ENCODE measurements around the gene UBXN4.

The UBXN4 gene

DNA sequence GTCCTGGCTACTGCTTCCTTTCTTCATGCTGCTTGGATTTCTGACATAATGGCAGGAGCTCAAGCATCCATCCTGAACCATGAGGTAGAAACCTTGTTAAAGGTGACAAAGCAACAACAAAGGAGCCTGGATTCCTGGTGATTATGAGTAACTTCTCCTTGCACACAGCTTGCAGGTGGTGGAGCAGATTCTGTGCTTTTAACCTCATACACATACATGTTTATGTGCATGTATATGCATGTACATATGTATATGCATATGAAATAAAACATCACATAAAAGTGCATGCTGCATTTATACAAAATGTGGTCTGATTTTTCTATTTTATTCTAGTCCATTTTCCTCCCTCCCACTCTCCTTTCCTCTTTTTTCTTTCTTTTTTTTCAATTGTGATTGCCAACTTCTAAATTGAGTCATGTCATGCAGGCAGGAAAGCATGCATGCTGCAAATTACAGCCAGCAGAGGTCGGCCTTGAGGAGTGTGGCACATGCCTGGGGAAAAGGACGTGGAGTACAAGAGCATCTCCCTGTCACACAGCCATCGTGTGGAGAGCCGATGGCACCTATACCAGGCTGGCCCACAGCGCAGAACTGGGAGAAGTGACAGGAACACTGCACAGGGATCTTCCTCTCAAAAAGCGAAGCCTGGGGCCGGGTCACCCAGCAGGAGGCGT lies 77.4 kb downstream of the UBXN4 start:
- no peak overlapping the region for H3K4me3 ChIP-seq (ENCODE audit: low read length)
- DNase-seq (ENCODE audit: low read depth) = peak; percentile 44
- TF ChIP-seq, protein P1, sequence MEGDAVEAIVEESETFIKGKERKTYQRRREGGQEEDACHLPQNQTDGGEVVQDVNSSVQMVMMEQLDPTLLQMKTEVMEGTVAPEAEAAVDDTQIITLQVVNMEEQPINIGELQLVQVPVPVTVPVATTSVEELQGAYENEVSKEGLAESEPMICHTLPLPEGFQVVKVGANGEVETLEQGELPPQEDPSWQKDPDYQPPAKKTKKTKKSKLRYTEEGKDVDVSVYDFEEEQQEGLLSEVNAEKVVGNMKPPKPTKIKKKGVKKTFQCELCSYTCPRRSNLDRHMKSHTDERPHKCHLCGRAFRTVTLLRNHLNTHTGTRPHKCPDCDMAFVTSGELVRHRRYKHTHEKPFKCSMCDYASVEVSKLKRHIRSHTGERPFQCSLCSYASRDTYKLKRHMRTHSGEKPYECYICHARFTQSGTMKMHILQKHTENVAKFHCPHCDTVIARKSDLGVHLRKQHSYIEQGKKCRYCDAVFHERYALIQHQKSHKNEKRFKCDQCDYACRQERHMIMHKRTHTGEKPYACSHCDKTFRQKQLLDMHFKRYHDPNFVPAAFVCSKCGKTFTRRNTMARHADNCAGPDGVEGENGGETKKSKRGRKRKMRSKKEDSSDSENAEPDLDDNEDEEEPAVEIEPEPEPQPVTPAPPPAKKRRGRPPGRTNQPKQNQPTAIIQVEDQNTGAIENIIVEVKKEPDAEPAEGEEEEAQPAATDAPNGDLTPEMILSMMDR (conservative IDR thresholded peaks at IDR 0.05; ENCODE audit: low read length) = peak; percentile 59

DNA sequence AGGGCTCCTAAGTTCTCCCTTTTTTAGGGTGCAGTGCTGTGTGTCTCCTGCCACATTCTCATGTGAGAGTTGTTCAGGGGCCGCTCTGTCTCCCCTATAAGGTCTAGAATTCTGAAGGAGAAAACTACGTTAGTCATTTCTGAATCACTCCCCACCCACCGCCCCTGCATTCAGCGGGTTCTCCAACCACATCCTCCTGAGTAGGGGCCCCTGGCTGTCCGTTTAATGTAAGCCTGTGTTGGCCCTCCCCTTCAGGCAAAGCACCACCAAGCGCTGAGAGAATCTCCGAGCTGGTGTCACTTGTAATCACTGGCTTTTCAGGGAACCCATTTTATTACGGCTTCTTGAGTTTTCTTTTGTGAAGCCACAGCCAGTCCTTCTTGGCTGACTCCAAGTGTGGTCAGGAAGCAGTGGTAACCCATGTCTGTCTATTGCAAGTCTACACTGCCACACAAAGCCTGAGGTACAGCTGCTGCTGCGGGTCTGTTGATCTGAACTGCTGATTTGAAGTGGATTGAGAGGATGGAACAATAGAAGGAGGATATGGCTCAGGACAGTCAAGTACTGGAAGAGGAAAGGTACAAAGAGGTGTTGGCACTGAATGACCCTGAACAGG lies 78.5 kb downstream of the UBXN4 start:
- TF ChIP-seq, protein P1 (conservative IDR thresholded peaks at IDR 0.05; ENCODE audit: low read length) = no peak
- no peak for DNase-seq (ENCODE audit: low read depth)
- H3K4me3 ChIP-seq (ENCODE audit: low read length) = no peak overlapping the region

DNA sequence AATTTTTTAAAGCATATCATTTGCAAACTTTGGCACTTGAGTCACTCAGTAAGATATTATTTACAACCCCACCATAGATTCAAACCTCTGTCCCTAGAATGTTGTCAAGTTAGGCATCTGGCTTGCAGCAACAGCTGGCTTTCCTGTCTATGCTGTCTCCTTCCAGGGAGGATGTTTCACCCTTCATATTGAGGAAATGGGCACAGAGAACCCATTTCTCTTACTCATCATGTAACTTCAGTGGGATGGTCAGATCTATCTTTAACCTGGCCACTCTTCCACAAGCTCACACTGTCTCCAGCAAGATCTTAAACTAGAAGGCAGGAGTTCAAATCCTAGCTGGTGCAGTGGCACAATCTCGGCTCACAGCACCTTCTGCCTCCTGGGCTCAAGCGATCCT lies 79.5 kb downstream of the UBXN4 start:
- no peak overlapping the region for H3K4me3 ChIP-seq (ENCODE audit: low read length)
- TF ChIP-seq, protein P1 (conservative IDR thresholded peaks at IDR 0.05; ENCODE audit: low read length) = no peak
- no peak for DNase-seq (ENCODE audit: low read depth)

DNA sequence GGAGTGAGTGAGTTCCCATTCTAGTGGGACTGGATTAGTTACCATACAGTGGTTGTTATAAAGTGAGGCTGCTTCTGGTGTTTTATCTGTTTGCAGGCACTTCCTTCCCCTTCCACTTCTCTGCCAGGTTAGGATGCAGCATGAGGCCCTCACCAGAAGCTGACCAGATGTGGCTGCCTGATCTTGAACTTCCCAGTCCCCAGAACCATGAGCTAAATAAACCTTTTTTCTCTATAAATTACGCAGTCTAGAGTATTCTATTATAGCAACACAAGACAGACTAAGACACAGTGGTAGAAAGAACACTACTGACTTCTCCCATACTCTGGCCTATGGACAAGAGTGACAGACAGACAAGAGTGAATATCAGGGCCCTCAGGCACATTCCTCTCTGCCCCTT lies 81.2 kb downstream of the UBXN4 start:
- H3K4me3 ChIP-seq (ENCODE audit: low read length) = no peak overlapping the region
- no peak for DNase-seq (ENCODE audit: low read depth)
- TF ChIP-seq, protein P1 (conservative IDR thresholded peaks at IDR 0.05; ENCODE audit: low read length) = no peak

DNA sequence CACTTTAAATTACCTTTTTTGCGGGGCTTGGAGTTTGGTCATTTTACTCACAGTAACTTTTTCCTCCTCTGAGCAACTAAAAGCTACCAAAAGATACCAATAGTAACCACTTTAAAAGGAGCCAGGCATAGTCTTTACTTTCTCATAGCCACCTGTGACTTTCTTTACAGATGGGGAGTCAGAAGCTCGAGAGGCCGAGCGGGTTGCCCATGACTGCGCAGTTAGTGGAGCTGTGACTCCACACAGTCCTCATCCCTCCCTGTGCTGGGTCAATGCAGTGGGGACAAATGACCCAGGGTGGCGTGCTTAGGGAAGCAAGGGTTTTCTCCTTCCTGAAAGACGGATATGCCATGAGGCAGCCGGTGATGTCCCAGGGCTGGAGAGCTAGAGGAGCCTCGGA lies 83.5 kb downstream of the UBXN4 start:
- H3K4me3 ChIP-seq (ENCODE audit: low read length) = no peak overlapping the region
- no peak for DNase-seq (ENCODE audit: low read depth)
- TF ChIP-seq, protein P1 (conservative IDR thresholded peaks at IDR 0.05; ENCODE audit: low read length) = no peak

DNA sequence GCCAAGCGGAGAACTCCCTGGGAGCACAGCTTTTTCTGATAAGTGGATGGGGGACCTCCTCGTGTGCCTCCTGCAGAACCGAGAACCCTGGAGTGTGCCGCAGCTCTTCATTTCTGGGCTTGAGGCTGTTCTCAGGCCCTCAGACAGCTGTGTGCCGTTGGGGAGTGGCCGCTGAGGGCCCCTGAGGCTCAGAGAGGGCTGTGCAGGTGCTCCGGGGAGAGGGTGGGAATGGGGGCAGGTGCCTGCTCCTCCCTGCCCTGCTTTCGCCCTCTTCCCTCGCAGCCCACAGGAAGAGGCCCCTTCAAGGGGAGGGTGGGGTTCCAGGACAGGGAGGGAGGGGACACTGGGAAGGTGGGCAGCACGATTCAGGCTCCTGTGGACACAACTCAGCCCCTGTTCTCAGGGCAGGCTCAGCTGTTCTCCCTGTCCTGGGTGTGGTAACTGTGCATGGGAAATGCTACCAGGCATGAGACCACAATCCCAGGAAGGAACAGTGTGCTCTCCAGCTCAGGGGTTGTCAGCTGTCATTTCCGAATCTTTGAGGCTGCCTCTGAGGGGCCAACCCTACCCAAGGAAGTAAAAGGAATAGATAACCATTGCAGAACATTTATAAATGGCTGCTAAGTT lies 84.0 kb downstream of the UBXN4 start:
- no peak overlapping the region for H3K4me3 ChIP-seq (ENCODE audit: low read length)
- no peak for DNase-seq (ENCODE audit: low read depth)
- TF ChIP-seq, protein P1 (conservative IDR thresholded peaks at IDR 0.05; ENCODE audit: low read length) = no peak

DNA sequence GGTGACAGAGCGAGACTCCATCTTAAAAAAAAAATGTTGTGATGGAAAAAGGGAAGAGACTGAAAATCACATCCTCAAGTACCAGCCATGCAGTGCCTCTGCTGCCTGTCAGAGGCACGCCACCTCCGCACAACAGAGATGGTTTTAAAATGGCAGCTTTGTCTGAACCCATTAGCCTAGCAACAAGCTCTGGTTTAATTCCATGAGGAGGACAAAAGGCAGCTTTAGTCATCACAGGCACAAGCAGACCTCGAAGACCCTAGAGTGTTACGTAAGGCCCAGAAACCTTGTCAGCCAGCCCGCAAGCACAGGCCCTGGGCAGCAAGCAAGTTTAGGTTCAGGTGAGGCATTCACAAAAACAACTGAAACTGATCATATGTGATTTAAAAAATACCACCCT lies 84.9 kb downstream of the UBXN4 start:
- TF ChIP-seq, protein P1 (conservative IDR thresholded peaks at IDR 0.05; ENCODE audit: low read length) = no peak
- no peak overlapping the region for H3K4me3 ChIP-seq (ENCODE audit: low read length)
- DNase-seq (ENCODE audit: low read depth) = no peak

Measured in AG10803 (cell line).